HEK293 (cell line): Measurements from ENCODE around the gene NFATC1.

ENCODE experiments used
- CTCF ChIA-PET: fragments of 350-600 bp; formaldehyde crosslinking; extraction: SDS; loops from one replicate; lab custom pipeline; 2021; ENCODE audit warnings: antibody characterized with exemption; lab: Yijun Ruan, JAX
- POLR2A ChIA-PET: fragments of 300-600 bp; formaldehyde crosslinking; extraction: SDS; loops from one replicate; lab custom pipeline; 2020; ENCODE audit warnings: antibody characterized with exemption, inconsistent platforms; lab: Yijun Ruan, JAX
- H3K27ac ChIP-seq: fragments of 200-500 bp; sonication (Bioruptor generic); 2 replicates; pipeline ENCODE4 v1.5.1; 2014; ENCODE audit warnings: low read depth, low read length, control low read depth, inconsistent platforms; ENCODE audit errors: extremely low read depth
- H3K36me3 ChIP-seq, 2 experiments: fragments of 200-500 bp in 1 of 2; sonication (Bioruptor generic) in 1 of 2; 1 replicate in 1 of 2; 2 replicates in 1 of 2; pipeline ENCODE4 v1.5.1; 2014 to 2017; ENCODE audit warnings: inconsistent platforms in 2 of 2, low read length in 2 of 2; ENCODE audit not compliant: control insufficient read depth in 2 of 2, insufficient read depth in 1 of 2
- H3K4me1 ChIP-seq: fragments of 200-500 bp; sonication (Bioruptor generic); 2 replicates; pipeline ENCODE4 v1.5.1; 2014; ENCODE audit warnings: mild to moderate bottlenecking, low read length, inconsistent platforms; ENCODE audit not compliant: control insufficient read depth, insufficient read depth
- H3K4me3 ChIP-seq: 2 replicates; pipeline ENCODE4 v1.5.1; 2011; ENCODE audit warnings: low read depth, mild to moderate bottlenecking, control low read depth, low read length, moderate library complexity
- H3K9me3 ChIP-seq: fragments of 200-500 bp; sonication (Bioruptor generic); 2 replicates; pipeline ENCODE4 v1.5.1; 2014; ENCODE audit warnings: low read depth, low read length, inconsistent platforms; ENCODE audit not compliant: control insufficient read depth, insufficient read depth
- BCL6B ChIP-seq: fragments of 450-650 bp; formaldehyde crosslinking; IDR thresholded peaks from 2 replicates; pipeline ENCODE4 v1.5.1; 2017; ENCODE audit warnings: missing biosample characterization, missing genetic modification characterization
- KLF10 ChIP-seq: fragments of 450-650 bp; IDR thresholded peaks from 2 replicates; pipeline ENCODE4 v1.5.1; 2018; ENCODE audit warnings: missing biosample characterization, mild to moderate bottlenecking, missing genetic modification characterization
- MEIS1 ChIP-seq: sonication (generic); formaldehyde crosslinking; IDR thresholded peaks from 2 replicates; pipeline ENCODE4 v1.8.1; 2022; ENCODE audit warnings: missing genetic modification reagents, mild to moderate bottlenecking, borderline replicate concordance
- PRDM10 ChIP-seq: fragments of 450-650 bp; formaldehyde crosslinking; IDR thresholded peaks from 2 replicates; pipeline ENCODE4 v1.5.1; 2016; ENCODE audit warnings: missing biosample characterization, missing genetic modification characterization
- SP3 ChIP-seq: fragments of 450-650 bp; formaldehyde crosslinking; IDR thresholded peaks from 2 replicates; pipeline ENCODE4 v1.5.1; 2016; ENCODE audit warnings: missing biosample characterization, missing genetic modification characterization
- WT1 ChIP-seq: fragments of 450-650 bp; formaldehyde crosslinking; IDR thresholded peaks from 2 replicates; pipeline ENCODE4 v1.5.1; 2016; ENCODE audit warnings: missing biosample characterization, missing genetic modification characterization
- ZBTB10 ChIP-seq: fragments of 450-650 bp; formaldehyde crosslinking; IDR thresholded peaks from 2 replicates; pipeline ENCODE4 v1.5.1; 2016; ENCODE audit warnings: missing biosample characterization, missing genetic modification characterization
- ZFHX2 ChIP-seq: fragments of 450-650 bp; formaldehyde crosslinking; conservative IDR thresholded peaks from 2 replicates; pipeline ENCODE4 v1.5.1; 2016; ENCODE audit warnings: missing biosample characterization, missing genetic modification characterization
- ZNF133 ChIP-seq: fragments of 450-650 bp; formaldehyde crosslinking; IDR thresholded peaks from 2 replicates; pipeline ENCODE4 v1.5.1; 2016; ENCODE audit warnings: missing biosample characterization, missing genetic modification characterization
- ZNF138 ChIP-seq: fragments of 450-650 bp; formaldehyde crosslinking; IDR thresholded peaks from 2 replicates; pipeline ENCODE4 v1.5.1; 2016; ENCODE audit warnings: missing biosample characterization, missing genetic modification characterization, borderline replicate concordance
- ZNF157 ChIP-seq: fragments of 450-650 bp; formaldehyde crosslinking; IDR thresholded peaks from 2 replicates; pipeline ENCODE4 v1.5.1; 2016; ENCODE audit warnings: missing biosample characterization, missing genetic modification characterization
- ZNF16 ChIP-seq: fragments of 450-650 bp; formaldehyde crosslinking; IDR thresholded peaks from 2 replicates; pipeline ENCODE4 v1.5.1; 2016; ENCODE audit warnings: low read depth, missing biosample characterization, missing genetic modification characterization
- ZNF184 ChIP-seq: fragments of 450-650 bp; IDR thresholded peaks from 2 replicates; pipeline ENCODE4 v1.5.1; 2018; ENCODE audit warnings: missing biosample characterization, mild to moderate bottlenecking, missing genetic modification characterization
- ZNF19 ChIP-seq: fragments of 450-650 bp; formaldehyde crosslinking; IDR thresholded peaks from 2 replicates; pipeline ENCODE4; 2016; ENCODE audit warnings: missing biosample characterization, missing genetic modification characterization, low read depth
- ZNF24 ChIP-seq: fragments of 450-650 bp; formaldehyde crosslinking; IDR thresholded peaks from 2 replicates; pipeline ENCODE4 v1.5.1; 2016; ENCODE audit warnings: missing biosample characterization, missing genetic modification characterization
- ZNF280C ChIP-seq: fragments of 450-650 bp; formaldehyde crosslinking; IDR thresholded peaks from 2 replicates; pipeline ENCODE4 v1.5.1; 2016; ENCODE audit warnings: missing biosample characterization, missing genetic modification characterization
- ZNF292 ChIP-seq: fragments of 450-650 bp; formaldehyde crosslinking; IDR thresholded peaks from 2 replicates; pipeline ENCODE4 v1.5.1; 2016; ENCODE audit warnings: low read depth, missing biosample characterization, missing genetic modification characterization, borderline replicate concordance
- ZNF449 ChIP-seq: fragments of 450-650 bp; formaldehyde crosslinking; IDR thresholded peaks from 2 replicates; pipeline ENCODE4 v1.5.1; 2017; ENCODE audit warnings: missing biosample characterization, mild to moderate bottlenecking, missing genetic modification characterization, moderate library complexity
- ZNF510 ChIP-seq: fragments of 450-650 bp; formaldehyde crosslinking; IDR thresholded peaks from 2 replicates; pipeline ENCODE4 v1.5.1; 2018; ENCODE audit warnings: mild to moderate bottlenecking, missing genetic modification characterization, missing biosample characterization; ENCODE audit not compliant: insufficient replicate concordance
- ZNF544 ChIP-seq: fragments of 450-650 bp; formaldehyde crosslinking; IDR thresholded peaks from 2 replicates; pipeline ENCODE4 v1.5.0; 2017; ENCODE audit warnings: missing biosample characterization, missing genetic modification characterization
- ZNF596 ChIP-seq: fragments of 450-650 bp; IDR thresholded peaks from 2 replicates; pipeline ENCODE4 v1.5.0; 2018; ENCODE audit warnings: missing biosample characterization, mild to moderate bottlenecking, missing genetic modification characterization, moderate library complexity
- ZNF776 ChIP-seq: fragments of 450-650 bp; formaldehyde crosslinking; IDR thresholded peaks from 2 replicates; pipeline ENCODE4 v1.5.0; 2017; ENCODE audit warnings: missing biosample characterization, missing genetic modification characterization, borderline replicate concordance
- ZSCAN23 ChIP-seq: fragments of 450-650 bp; formaldehyde crosslinking; IDR thresholded peaks from 2 replicates; pipeline ENCODE4 v1.5.1; 2016; ENCODE audit warnings: missing biosample characterization, missing genetic modification characterization

Gene NFATC1

GRCh38 chr18:79470547-79470946 lies 74.8 kb downstream of the NFATC1 start:
- H3K27ac ChIP-seq = no peak overlapping the region
- no peaks in the 10 kb centered on the region for H3K9me3 ChIP-seq
- TF ChIP-seq ZNF292 (tag by site-specific recombination) (no peak), ZNF184 (tag by site-specific recombination) (no peak), KLF10 (tag by site-specific recombination) (no peak), ZNF449 (no peak), ZNF596 (tag by site-specific recombination) (no peak), ZSCAN23 (tag by site-specific recombination) (no peak), ZNF544 (no peak)
- CTCF ChIA-PET = interaction anchor here (0.9 kb wide), 1 partner anchor 91 kb away, joined by 3 read pairs; no protein-coding TSS in a partner anchor
- no peaks in the 10 kb centered on the region for H3K4me1 ChIP-seq
- H3K4me3 ChIP-seq = no peak overlapping the region
- peaks cover 0 to 16% of the 10 kb centered on the region in 2 experiments; a peak in 1 of 3 replicates for H3K36me3 ChIP-seq
- POLR2A ChIA-PET = no interaction called here

- no peak overlapping the region for H3K4me3 ChIP-seq
- no peak overlapping the region for H3K27ac ChIP-seq
- ChIA-PET CTCF (no interaction called here), POLR2A (no interaction called here)
- H3K36me3 ChIP-seq = peaks cover 0 to 16% of the 10 kb centered on the region in 2 experiments; a peak in 1 of 3 replicates
- H3K9me3 ChIP-seq = no peaks in the 10 kb centered on the region
- no peaks in the 10 kb centered on the region for H3K4me1 ChIP-seq
- TF ChIP-seq ZNF776 (no peak), MEIS1 (CRISPR knock-in tag) (no peak), ZNF133 (tag by site-specific recombination) (no peak), ZBTB10 (tag by site-specific recombination) (no peak), SP3 (tag by site-specific recombination) (no peak), ZNF138 (no peak), WT1 (no peak), ZFHX2 (tag by site-specific recombination) (no peak), ZNF24 (tag by site-specific recombination) (no peak), ZNF16 (tag by site-specific recombination) (no peak), BCL6B (tag by site-specific recombination) (no peak), ZNF19 (tag by site-specific recombination) (no peak), ZNF280C (no peak), ZNF510 (tag by site-specific recombination) (no peak), ZNF157 (tag by site-specific recombination) (no peak), PRDM10 (tag by site-specific recombination) (no peak)
Measured at GRCh38 chr18:79471046-79471445, 75.3 kb downstream of the NFATC1 start.
